OCI-LY1 (cell line): Measurements from ENCODE around the gene ELMO1.

Source experiments
- CTCF ChIP-seq: fragments of 200-600 bp; sonication (generic), shearing (Covaris generic); IDR thresholded peaks from 2 replicates; pipeline ENCODE4 v1.5.1; 2017; ENCODE audit warnings: mild to moderate bottlenecking, antibody characterized with exemption, low read length, moderate library complexity, mixed read lengths
- EZH2 ChIP-seq: fragments of 200-600 bp; sonication (generic), shearing (Covaris generic); IDR thresholded peaks from 2 replicates; pipeline ENCODE4 v1.8.0; 2017; ENCODE audit warnings: borderline replicate concordance, mixed run types, mild to moderate bottlenecking, antibody characterized with exemption, low read length, moderate library complexity, mixed read lengths

GRCh38 chr7:37363536-37364491, 84.8 kb downstream of the ELMO1 start:
- TF ChIP-seq CTCF: no peak
- TF ChIP-seq EZH2: no peak
